Stimulated activated CD4-positive, alpha-beta T cell treated with anti-CD3 and anti-CD28 coated beads, Interleukin-4, amount 100 ng/mL, for 1 hour (primary cell): ENCODE data around the gene ZC3H12C.

Experiments
- DNase-seq: peaks from one replicate; pipeline ENCODE4 v3.0.0-alpha.2; 2020

Gene ZC3H12C

DNA sequence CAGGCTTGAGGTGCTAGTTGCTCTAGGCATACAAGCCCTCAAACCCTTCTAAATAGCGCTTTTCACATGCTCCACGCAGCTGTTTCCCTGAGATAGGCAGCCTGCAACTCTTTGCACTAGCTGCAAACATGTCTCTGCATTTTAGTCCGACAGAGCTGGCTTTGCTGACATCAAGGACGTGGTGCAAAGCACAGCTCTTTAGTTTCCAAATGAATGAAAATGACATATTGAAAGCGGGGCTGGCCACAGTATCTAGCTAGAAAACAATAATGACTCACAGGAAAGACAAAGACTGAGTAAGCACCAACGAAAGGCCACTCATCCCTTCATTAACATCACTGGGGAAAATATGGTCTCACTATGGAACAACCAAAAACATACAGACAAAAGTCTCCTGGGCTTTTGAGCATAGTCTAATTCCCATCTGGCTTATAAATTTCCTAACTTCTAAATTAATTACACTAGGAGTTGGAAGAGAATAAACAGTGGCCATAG lies 15.3 kb upstream of the ZC3H12C start:
- DNase-seq, result no peak

DNA sequence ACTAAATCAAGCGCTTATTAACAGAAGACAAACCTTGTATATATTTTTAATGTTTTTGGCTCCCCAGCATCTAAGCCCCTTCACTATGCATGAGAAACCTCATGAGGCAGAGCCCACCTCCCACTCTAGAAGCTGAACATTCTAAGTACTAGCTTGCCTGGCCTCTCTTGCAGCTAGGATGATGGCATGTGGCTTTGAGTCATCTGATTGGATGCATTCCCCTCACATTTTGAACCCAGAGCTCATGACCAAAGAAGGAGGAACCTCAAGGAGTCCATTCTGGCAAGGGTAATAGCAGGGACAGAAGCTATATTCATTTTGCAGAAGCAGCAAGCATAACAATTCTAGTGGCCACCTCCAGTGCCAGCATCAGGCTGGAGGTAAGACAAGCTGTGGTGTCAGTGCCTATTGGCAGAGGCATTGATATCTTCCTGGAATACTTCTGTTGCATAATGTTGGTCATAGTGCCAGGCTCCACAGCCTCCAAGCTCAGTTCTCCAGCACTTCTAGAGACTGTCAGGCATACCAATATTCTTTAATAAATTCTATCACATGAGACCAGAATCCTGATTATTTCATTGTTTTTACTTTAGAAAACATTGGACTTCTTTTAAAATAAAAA lies 14.2 kb upstream of the ZC3H12C start:
- DNase-seq, result no peak

DNA sequence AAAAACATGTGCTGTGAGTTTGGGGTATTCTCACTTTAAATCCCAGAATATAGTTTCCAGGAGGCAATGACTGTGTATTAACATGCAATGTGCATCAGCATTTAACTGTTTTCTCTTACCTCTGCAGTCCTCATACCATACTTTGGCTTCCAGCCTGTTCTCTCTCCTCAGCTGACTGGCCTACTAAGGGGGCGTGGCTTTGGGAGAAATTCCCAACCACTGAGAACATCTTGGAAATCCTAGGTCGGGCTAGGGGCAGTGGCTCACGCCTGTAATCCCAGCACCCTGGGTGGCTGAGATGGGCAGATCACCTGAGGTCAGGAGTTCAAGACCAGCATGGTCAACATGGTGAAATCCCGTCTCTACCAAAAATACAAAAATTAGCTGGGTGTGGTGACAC lies 13.5 kb upstream of the ZC3H12C start:
- no peak for DNase-seq

DNA sequence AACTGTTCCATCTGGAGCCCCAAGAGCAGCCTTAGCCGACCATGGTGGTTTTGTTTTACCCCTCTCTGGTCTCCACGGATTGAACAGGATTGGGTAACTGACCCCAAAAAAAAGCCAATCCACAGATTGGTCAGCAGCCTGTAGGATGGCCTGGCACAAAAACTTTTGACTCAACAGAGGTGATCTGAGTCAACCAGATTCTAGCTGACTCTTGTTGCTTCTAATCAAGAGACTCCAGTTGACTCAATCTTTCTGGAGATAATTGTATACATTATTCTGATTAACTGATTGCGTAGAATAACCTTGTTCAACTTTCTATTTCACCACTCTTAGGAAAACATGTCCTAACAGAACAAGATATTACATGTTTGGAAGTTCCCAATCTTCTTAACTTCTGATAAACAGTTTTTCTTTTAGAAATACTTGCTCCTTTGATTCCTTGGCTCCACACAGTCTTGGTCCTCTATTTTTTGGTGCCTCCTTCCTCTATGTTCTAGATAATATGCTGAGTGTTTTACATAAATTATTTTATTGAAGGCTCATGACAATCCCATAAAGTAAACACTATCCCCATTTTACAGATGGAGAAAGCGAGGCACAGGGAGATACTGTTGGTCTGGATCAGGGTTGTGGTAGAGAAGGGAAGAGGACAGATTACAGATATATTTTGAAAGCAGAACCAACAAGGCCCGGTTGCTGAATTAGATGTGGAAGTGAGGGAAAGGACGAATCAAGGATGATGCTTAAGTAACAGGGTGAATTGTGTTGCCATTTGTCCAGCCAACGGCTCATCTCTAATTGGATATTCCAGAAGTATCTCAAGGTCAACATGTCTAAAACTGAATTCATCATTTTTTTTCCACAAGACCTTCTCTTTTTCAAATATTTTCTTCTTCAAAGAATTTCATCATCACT lies 11.5 kb upstream of the ZC3H12C start:
- no peak for DNase-seq

DNA sequence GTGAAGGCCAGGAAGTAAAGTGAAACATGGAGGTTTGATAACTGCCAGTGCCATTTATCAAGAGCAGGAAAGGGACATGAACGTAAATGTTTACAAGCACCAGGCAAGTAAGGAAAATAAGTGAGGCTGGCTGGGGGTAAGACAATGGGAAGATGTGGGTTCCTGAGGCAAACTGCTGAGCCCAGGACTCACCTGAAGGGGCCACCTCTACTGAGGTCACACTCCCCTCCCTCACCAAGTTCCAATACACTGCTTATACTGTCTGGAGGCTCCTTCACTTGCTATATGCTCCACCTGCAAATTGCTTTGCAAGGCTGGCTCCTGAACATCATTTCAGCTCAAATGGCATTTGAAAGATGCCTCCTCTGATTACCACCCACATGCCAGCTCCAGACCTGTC lies 10.3 kb upstream of the ZC3H12C start:
- DNase-seq, result no peak

DNA sequence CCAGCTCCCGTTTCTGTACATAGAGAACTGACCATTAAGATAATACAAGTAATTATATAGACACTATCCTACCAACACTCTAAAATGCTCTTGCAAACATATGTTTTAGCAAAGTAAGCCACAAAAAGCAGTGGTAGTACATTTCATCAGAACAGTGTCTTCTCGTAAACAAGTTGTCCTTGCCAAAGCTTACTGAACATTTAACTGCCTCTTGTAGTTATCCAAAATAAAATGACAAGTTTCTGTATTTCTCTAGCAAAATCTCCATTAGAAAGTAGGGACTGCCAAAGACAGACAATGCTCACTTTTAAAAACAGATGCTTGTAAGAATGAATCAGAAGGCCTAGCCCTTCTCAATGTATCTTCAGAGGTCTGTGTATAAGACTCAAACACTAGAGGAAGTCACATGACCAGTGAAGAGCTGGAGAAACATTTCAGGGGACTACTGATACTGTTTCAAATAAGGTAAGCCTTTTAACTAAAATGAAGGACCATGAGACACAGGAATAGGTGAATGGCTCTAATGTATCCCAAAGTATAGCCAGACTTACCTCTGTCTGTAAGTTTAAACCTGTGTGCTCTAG lies 7.8 kb upstream of the ZC3H12C start:
- no peak for DNase-seq

DNA sequence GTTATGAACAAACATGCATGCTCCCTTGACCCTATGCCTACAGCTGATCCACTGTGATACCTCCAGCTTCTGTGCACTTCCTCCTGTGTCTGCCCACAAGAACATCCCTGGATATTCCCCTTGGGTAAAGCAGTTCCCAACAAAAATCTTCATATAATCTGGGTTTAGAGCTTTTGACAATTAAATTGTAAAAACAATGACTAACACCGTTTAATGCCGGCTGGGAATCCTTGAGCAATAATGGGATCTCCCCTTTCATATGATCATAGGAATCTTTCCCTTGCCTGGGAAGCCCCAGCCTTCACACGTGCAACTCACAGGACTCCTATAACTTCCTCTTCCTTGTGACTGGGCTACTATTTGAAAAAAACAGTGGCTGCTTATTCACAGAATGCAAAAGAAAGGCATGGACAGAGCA lies 6.3 kb upstream of the ZC3H12C start:
- DNase-seq, result no peak

DNA sequence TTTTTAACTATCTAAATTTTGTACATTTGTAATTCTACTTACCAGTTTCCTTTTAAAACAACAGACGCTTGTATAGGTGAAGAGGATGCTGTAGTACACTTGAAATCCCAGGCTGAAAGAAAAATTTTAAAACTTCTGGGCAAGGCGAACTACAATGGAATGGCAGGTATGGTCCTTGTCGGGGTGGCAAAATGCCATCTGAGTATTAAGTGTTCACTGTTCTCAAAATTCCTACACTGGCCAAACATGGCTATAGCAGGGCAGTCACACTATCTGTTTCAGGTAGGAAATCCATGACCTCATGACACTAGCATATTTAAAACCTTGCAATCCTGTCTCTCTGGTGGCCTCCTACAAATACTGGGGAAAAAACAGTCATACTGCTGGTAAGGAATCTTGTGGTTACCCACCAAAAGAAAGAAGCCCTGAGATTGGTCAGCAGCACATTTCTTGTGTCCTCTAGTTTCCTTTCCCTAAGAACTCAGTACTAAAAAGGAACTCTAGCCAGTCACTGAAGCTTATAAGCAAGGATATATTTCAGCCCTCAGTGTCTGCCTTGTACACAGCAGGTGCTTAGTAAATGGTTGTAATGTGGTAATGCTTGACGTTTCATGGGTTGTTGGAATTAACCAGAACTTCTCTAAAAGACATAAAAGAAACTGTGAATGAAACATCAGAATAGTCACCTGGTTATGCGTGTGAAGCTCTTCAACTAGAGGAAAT lies 5.2 kb upstream of the ZC3H12C start:
- DNase-seq, result no peak

DNA sequence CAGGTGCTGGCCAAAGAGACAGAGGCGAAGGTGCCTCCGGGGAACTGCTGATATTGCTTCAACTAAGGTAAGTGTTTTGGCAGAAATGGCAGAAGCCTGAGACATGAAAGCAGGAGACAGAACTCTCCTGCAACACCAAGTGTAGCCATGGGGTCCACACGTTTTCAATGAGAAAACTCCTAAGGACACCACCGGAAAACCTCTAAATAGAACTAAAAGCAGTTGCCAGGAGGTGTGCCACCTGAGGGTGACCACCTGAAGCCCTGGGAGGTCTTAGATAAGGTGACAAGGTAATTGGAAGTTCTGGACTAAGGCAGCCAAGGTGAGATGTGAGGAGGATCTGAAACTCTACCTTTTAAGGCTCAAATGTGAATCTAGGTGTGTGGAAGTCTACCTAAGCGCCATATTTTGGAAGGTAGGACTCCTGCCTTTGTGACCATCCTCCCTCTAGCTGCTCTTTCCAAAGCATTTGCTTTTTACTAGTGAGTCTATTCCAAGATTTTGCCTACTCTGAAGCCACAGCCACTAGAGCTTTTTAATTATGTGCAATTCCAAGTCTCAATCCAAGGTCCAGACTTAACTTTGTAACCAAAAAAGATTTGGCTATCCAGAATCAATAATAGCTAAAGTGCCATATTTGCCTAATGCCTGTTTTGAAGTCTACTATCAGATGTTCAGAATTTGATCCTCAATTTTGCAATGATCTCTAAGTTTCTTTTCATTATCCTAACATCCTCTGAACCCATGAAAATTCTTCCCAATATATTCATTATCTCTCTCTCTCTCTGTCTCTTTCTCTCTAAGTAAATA lies 4.5 kb upstream of the ZC3H12C start:
- no peak for DNase-seq

DNA sequence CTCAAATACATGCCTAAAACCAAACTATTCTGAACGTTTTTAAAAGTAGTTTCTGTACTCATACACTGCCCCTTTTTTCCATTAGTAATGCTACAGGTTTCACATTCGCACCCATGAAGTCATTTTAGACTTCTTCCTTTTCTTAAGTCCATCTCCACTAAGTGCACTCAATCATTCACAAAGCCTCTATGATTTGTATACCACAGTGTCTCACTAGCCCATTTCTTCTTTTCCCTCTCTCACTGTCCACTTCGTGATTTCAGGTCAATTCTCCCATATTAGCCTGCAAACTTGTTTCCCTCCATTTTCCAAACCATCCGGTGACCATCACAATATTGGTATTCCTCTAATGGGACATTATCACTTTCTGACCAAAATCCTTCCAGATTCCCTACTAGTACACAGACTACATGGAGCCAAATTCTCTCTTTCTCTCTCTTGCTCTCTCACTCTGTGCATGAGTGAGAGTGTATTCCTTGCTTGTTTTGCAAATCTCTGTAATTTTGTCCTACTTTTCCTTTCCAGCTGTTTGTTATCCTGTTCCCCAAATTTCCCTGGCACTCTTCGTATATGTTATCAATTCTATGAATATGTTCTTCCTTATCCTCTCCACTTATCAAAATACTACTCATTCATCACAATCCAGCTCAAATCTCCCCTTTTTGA lies 3.4 kb upstream of the ZC3H12C start:
- DNase-seq, result no peak

DNA sequence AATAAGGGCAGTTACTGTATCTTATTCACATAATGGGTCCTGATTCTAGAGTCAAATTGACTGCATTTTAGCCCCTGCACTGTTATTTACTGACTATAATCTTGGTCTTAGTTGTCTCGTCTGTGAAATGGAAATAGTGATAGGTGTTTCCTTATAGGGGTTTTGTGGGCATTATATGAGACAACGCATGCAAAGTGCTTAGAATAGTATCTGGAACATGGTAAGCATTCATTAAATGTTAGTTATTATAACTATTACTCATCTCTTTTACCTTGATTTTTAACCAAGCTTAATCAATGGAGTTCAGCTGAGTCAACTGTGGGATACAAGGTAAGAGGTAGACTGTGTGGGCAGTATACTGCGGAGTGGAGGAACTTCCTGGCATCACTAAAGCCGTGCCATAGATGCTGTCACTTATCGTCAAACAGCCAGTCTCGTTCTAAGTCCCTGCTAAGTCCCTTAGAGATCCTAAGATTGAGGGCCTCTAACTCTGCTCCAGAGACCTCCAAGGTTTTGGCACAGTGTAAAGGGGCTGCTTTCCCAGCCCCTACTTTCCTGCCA lies 2.6 kb upstream of the ZC3H12C start:
- DNase-seq, result no peak

DNA sequence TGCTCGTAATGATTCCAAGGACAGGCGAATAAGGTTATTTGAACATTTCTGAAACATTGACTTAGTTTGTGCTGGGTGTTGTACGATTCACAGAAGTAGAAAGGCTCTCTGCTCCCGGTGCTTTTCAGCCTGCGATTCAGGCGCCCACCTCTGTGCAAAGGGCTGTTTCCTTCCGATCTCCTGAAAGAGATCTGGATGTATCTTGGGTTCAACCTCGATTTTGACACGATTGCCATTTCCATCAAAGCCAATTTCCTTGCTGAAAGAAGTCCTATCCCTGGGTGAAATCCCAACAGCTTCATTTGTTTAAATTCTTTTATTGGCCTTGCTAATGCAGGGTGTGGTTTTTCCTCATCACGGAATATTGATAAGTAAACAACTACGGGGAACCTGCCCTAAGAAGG lies 1.1 kb upstream of the ZC3H12C start:
- DNase-seq, result no peak

DNA sequence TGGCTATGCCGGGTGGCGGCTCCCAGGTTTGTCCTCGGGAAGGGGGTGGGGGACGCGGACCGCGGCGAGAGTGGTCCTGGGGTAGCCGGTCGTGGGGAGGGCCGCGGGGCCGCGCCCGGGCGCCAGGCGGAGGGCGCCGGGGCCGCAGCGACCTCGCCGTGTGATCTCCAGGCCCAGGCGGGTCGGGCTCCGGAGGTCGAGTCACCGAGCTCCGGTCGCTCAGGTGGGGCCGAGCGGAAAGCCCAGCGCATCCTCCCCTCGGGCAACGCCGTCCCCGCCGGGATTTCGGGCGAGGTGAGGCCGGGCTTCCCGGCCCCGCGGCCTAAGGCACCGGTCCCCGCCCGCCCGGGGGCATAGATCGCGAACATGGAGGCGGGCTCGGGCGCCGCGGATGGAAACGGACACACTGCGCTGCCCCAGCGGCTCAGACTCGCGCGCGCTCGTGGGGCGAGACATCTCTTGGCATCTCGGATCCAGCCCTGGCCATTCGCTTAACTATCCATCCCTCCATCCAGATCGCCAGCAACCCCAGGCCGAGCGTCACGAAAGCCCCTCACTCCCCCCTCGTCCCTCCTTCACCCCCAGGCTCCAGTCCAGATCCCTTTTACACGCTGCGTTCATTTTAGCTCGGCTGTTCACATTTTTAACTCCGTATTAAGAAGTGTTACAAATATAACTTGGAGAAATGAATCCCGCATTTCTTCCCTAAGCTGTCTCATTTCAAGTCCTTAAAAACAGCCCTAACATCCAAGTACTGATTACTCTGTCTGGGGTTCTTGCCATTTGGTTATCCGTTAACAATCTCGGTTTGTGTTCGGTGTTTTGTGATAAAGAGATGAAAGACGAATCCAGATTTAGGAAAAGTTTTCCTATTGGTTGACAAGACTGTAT lies 460 bp downstream of the ZC3H12C start:
- DNase-seq, result peak; percentile 4

DNA sequence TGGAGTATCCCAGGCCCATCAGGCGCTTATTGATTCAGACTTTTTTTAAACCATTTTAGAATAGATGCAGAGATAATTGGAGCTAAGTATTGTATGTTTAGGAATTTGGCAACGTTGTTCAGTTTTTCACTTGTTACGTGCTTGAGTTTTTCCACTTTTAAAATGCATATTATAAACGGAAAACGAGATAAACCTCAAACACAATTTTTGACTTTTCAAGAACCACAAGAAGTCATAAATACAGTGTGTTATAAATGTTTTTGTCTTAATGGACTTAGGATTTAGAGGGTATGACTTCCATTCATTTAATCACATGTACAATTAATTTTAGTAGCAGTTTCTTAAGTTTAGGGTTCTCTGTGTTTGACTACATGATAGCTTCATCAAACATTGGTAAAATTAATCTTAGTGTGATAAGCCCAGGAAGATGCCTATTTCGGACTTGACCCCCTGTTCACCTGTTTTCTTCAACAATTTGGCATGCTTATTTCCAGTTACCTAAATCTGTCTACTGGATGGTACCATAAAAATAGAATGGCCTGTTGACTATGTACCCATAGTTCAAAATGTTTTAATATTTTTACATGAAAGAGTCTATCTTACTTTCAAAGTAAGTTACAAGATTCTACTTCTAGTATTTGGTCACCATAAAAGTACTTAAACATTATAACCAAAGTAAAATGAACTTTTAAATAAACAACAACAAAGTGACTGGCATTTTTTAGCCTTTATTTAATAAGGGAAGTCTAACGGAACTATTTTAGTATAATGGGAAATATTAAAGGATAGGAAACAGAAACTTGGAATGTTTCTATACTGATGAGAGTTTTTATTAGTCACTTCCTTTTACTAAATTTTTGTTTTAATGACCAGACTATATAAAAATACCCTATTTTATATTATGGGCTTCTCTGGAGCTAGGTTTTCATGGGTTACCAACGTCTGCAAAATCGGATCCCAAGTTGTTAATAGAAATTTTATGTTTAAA lies 1.4 kb downstream of the ZC3H12C start:
- no peak for DNase-seq

DNA sequence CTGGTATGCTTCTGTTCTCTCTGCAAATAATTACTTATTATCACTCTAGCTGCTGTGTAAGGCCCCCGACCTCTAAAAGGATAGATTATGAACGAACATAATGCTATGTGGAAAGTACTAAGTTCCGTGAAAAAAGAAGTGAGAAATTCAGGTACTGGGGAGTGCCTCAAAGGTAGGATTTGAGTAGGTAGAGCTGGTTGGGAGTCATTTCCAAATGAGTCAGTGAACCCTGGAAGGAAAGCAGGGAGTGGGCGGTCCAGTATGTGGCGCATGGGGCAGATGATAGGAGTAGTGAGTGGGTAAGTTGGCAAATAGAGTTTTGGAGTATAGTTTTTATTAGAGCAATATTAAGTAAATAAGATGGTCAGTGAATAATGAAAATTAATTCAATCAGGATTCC lies 2.4 kb downstream of the ZC3H12C start:
- no peak for DNase-seq

DNA sequence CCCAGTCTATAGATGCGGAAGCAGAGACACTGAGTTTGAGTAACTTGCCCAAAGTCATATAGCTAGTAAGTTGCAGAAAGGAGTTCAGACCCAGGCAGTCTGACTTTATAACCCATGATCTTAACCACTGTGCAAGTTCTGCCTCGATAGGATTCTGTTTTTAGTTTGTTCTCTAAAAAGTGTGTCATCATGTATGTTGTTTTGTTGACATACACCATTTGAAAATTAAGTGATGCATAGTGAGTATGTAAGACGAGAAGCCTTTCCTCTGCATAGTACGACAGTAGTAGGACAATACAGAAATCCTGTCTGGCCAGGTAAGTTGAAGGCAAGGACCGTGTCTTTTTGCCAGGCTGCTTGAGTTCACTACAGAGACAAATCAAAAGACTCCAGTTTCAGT lies 3.3 kb downstream of the ZC3H12C start:
- DNase-seq, result no peak

DNA sequence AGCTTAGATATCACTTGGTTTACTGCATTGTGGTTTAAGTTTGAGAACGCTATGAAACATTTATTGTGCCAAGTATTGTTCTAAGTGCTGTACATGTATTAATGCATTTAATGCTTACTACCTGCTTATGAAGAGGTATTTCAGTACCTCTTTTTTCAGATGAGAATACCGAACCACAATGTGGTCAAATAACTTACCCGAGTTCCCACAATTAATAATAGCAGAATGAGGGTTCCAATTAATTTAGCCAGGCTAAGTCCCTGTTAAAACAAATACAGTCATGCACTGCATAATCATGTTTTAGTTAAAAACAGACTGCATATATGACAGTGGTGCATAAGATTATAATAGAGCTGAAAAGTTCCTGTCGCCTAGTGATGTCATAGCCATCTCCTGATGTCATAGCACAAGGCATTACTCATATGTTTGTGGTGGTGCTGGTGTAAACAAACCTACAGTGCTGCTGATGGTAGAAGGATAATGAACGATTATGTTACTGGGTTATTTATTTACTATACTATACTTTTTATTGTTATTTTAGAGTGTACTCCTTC lies 4.3 kb downstream of the ZC3H12C start:
- DNase-seq, result no peak

DNA sequence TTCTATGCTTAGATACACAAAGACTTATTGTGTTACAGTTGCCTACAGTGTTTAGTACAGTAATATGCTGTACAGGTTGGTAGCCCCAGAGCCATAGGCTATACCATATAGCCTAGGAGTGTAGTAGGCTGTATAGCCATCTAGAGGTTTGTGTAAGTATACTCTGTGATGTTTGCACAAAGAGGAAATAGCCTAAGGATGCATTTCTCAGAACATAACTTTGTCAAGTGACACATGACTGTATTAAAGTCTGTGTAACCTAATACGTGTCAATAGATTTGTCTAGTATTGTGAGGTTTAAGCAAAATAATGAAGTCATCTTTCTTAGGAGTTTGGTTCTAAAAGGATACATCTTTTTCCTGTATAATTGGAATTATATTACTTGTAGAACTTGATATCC lies 5.5 kb downstream of the ZC3H12C start:
- DNase-seq, result no peak
